B cell (primary cell): Measurements from ENCODE around the gene RNF135. TPM values are rescaled to one million over a fixed set of nuclear protein-coding genes. Genes with fewer than 3 reads are reported as not detected.
A peak's percentile ranks its signal among the peaks of the same experiment; 100 is the strongest.

Experiments used
- ATAC-seq: fragments of 200-7000 bp; cut with Tn5 transposase; one replicate; pipeline ENCODE4 v1.10.0; 2021; ENCODE audit warnings: low read depth, mild to moderate bottlenecking, moderate number of reproducible peaks, moderate library complexity
- CTCF ChIA-PET: fragments of 350-600 bp; sonication (Branson Sonifier 250); formaldehyde crosslinking; loops from one replicate; lab custom pipeline; 2021; ENCODE audit warnings: antibody characterized with exemption, inconsistent platforms; lab: Charles Lee
- POLR2A ChIA-PET: fragments of 350-600 bp; sonication (Branson Sonifier 250); formaldehyde crosslinking; loops from one replicate; lab custom pipeline; 2021; ENCODE audit warnings: antibody characterized with exemption; lab: Charles Lee
- DNase-seq: peaks from one replicate; pipeline ENCODE4 v3.0.0; 2013
- H2AFZ ChIP-seq: 2 replicates; pipeline ENCODE4 v1.6.1; 2012; ENCODE audit warnings: mild to moderate bottlenecking, low read depth, low read length; ENCODE audit not compliant: insufficient read depth, poor library complexity, severe bottlenecking
- H3K27ac ChIP-seq, 2 donors: 1 replicate in 1 of 2; 2 replicates in 1 of 2; pipeline ENCODE4 v1.5.1; 2012 to 2013; ENCODE audit warnings: low read length in 2 of 2, mild to moderate bottlenecking in 2 of 2, moderate library complexity in 1 of 2
- H3K27me3 ChIP-seq, 4 experiments: fragments of 200-600 bp in 1 of 4; sonication (generic) in 1 of 4; replicated peaks in 1 of 4; 1 replicate in 2 of 4; 2 replicates in 2 of 4; pipeline versions ENCODE4 v1.6.1 to v1.7.0; 2013 to 2016; ENCODE audit warnings: low read length in 3 of 4, mild to moderate bottlenecking in 2 of 4, mixed read lengths in 1 of 4, moderate library complexity in 1 of 4; ENCODE audit not compliant: insufficient read depth in 4 of 4, control insufficient read depth in 3 of 4; ENCODE audit errors: control extremely low read depth in 1 of 4
- H3K36me3 ChIP-seq, 2 experiments: replicated peaks in 1 of 2; 1 replicate in 1 of 2; 2 replicates in 1 of 2; pipeline versions ENCODE4 v1.6.1 to v1.7.1; 2013; ENCODE audit warnings: low read length in 1 of 2; ENCODE audit not compliant: insufficient read depth in 2 of 2, control insufficient read depth in 1 of 2; ENCODE audit errors: control extremely low read depth in 1 of 2, extremely low read depth in 1 of 2
- H3K4me1 ChIP-seq, 2 donors: fragments of 200-600 bp in 1 of 2; sonication (generic) in 1 of 2; 1 replicate in 1 of 2; 2 replicates in 1 of 2; pipeline versions ENCODE4 v1.5.1 to v1.6.1; 2013 to 2017; ENCODE audit warnings: low read length in 2 of 2; ENCODE audit not compliant: control insufficient read depth in 2 of 2, insufficient read depth in 2 of 2
- H3K4me2 ChIP-seq: replicated peaks from 2 replicates; pipeline ENCODE3; 2012; ENCODE audit warnings: mild to moderate bottlenecking, low read depth, low read length; ENCODE audit not compliant: poor library complexity, severe bottlenecking
- H3K4me3 ChIP-seq, 5 experiments: fragments of 200-600 bp in 1 of 5; sonication (generic) in 1 of 5; 1 replicate in 3 of 5; 2 replicates in 2 of 5; pipeline versions ENCODE4 v1.5.1 to v1.7.0; 2011 to 2016; ENCODE audit warnings: low read length in 4 of 5, mild to moderate bottlenecking in 4 of 5, low read depth in 2 of 5, control low read depth in 1 of 5, moderate library complexity in 1 of 5; ENCODE audit not compliant: insufficient read depth in 1 of 5; ENCODE audit errors: control extremely low read depth in 1 of 5, extremely low read depth in 1 of 5
- H3K79me2 ChIP-seq: fragments of 200-600 bp; sonication (generic); one replicate; pipeline ENCODE4 v1.6.0; 2016; ENCODE audit warnings: low read length; ENCODE audit not compliant: control insufficient read depth, insufficient read depth
- H3K9ac ChIP-seq: fragments of 200-600 bp; sonication (generic); 2 replicates; pipeline ENCODE4 v1.6.1; 2017; ENCODE audit warnings: mild to moderate bottlenecking, low read length, moderate library complexity
- H3K9me3 ChIP-seq, 3 donors: one replicate each; pipeline versions ENCODE4 v1.6.1 to v1.7.1; 2013; ENCODE audit warnings: low read length in 2 of 3; ENCODE audit not compliant: control insufficient read depth in 2 of 3, insufficient read depth in 1 of 3; ENCODE audit errors: control extremely low read depth in 1 of 3
- H4K20me1 ChIP-seq: 2 replicates; pipeline ENCODE4 v1.6.0; 2012; ENCODE audit warnings: mild to moderate bottlenecking, low read length; ENCODE audit not compliant: insufficient read depth, control insufficient read depth, poor library complexity, severe bottlenecking
- H3K27ac Mint-ChIP-seq: one replicate; pipeline ENCODE4 v1.8.0; 2021; ENCODE audit warnings: mixed read lengths
- H3K27me3 Mint-ChIP-seq: one replicate; pipeline ENCODE4 v1.8.0; 2021; ENCODE audit warnings: mixed read lengths
- H3K4me1 Mint-ChIP-seq: one replicate; pipeline ENCODE4 v1.8.0; 2021; ENCODE audit warnings: mixed read lengths
- H3K4me3 Mint-ChIP-seq: one replicate; pipeline ENCODE4 v1.8.0; 2021; ENCODE audit warnings: mixed read lengths
- H3K9me3 Mint-ChIP-seq: one replicate; pipeline ENCODE4 v1.8.0; 2022; ENCODE audit warnings: mixed read lengths; ENCODE audit not compliant: insufficient read depth
- CTCF ChIP-seq: fragments of 200-600 bp; IDR thresholded peaks from one replicate; pipeline ENCODE4 v1.8.0; 2022; ENCODE audit warnings: antibody characterized with exemption, mild to moderate bottlenecking
- EZH2 ChIP-seq: IDR thresholded peaks from 2 replicates; pipeline ENCODE4 v1.6.1; 2012; ENCODE audit warnings: borderline replicate concordance, low read depth, mild to moderate bottlenecking, moderate library complexity, low read length; ENCODE audit not compliant: insufficient read depth, poor library complexity, severe bottlenecking
- WGBS: methylation state at CpG from one replicate; pipeline ENCODE4 v1.1.5; 2013; ENCODE audit warnings: missing lambda C conversion rate; ENCODE audit not compliant: insufficient coverage; 5-methylcytosine and 5-hydroxymethylcytosine counted together
- intact Hi-C: fragments of 100-400 bp; cut with micrococcal nuclease; formaldehyde crosslinking; loops from one replicate; pipeline ENCODE4 v1.10.0; 2022
- polyA plus RNA-seq: library from polyadenylated mRNA; depleted of rRNA; stranded (reverse); fragments of >200 nt; gene quantifications from 2 replicates; pipeline ENCODE4 v1.2.3, GENCODE V29; 2012
- total RNA-seq, 2 donors: library from RNA; stranded (reverse); fragments of 120-200 nt in 1 of 2; gene quantifications; 1 replicate in 1 of 2; 2 replicates in 1 of 2; pipeline versions ENCODE4 v1.2.3 to v1.2.4, GENCODE V29; 2013 to 2022

The RNF135 gene
- total and polyA plus RNA-seq, 2 donors (not counting 1 experiment from before 2014, with no cell fraction given), result 23.4 to 24.2 TPM

- Histone ChIP-seq H2AFZ (peak overlapping the region; percentile 88), H3K4me3 (peak overlapping the region; percentile 67 to 94 (median 91)), H3K4me1 (peaks cover 31 to 46% of the 10 kb centered on the region in 2 donors), H3K9ac (peak overlapping the region; percentile 89), H3K27ac (peak overlapping the region; percentile 90), H4K20me1 (peaks cover 3% of the 10 kb centered on the region), H3K9me3 (no peaks in the 10 kb centered on the region), H3K79me2 (peaks cover 38% of the 10 kb centered on the region), H3K36me3 (peaks cover 0 to 8% of the 10 kb centered on the region in 2 experiments), H3K27me3 (no peaks in the 10 kb centered on the region), H3K4me2 (peak overlapping the region; percentile 92)
- H3K9me3 Mint-ChIP-seq, result no peaks in the 10 kb centered on the region
- TF ChIP-seq CTCF, result no peak
- TF ChIP-seq EZH2, result no peak
- no peaks in the 10 kb centered on the region for H3K27me3 Mint-ChIP-seq
- peak overlapping the region; percentile 94 for H3K27ac Mint-ChIP-seq
- ChIA-PET POLR2A (interaction anchor here (0.6 to 2.6 kb wide), 8 partner anchors 9 to 146 kb away, joined by 3 to 9 read pairs (median 6); partner anchors contain the start of genes ADAP2 and CRLF3), CTCF (interaction anchor here (0.6 to 5.6 kb wide), 12 partner anchors 11 to 871 kb away, joined by 3 to 45 read pairs (median 4); partner anchors contain the start of genes ADAP2 and TEFM)
- DNase-seq (peak; percentile 88), ATAC-seq (peak; percentile 31)
- intact Hi-C loops, result loop anchor here (1.0 to 10.0 kb wide), 8 partner anchors 15 to 522 kb away; partner anchors contain the start of genes ADAP2 and NF1
- H3K4me3 Mint-ChIP-seq, result peak overlapping the region; percentile 99
- peaks cover 47% of the 10 kb centered on the region for H3K4me1 Mint-ChIP-seq
- 8% methylated on average over 28 of the region's 31 CpGs for WGBS
These were observed 629 bp upstream of the RNF135 start for GRCh38 chr17:30969989-30970830.
